B cell (primary cell): ENCODE data around the gene BARX1. TPM values are rescaled to one million over a fixed set of nuclear protein-coding genes. Genes with fewer than 3 reads are reported as not detected.
A peak's percentile ranks its signal among the peaks of the same experiment; 100 is the strongest.

Source experiments
- ATAC-seq: fragments of 200-7000 bp; cut with Tn5 transposase; one replicate; pipeline ENCODE4 v1.10.0; 2021; ENCODE audit warnings: low read depth, mild to moderate bottlenecking, moderate number of reproducible peaks, moderate library complexity
- CTCF ChIA-PET: fragments of 350-600 bp; sonication (Branson Sonifier 250); formaldehyde crosslinking; loops from one replicate; lab custom pipeline; 2021; ENCODE audit warnings: antibody characterized with exemption, inconsistent platforms; lab: Charles Lee
- POLR2A ChIA-PET: fragments of 350-600 bp; sonication (Branson Sonifier 250); formaldehyde crosslinking; loops from one replicate; lab custom pipeline; 2021; ENCODE audit warnings: antibody characterized with exemption; lab: Charles Lee
- DNase-seq: peaks from one replicate; pipeline ENCODE4 v3.0.0; 2013
- H2AFZ ChIP-seq: 2 replicates; pipeline ENCODE4 v1.6.1; 2012; ENCODE audit warnings: mild to moderate bottlenecking, low read depth, low read length; ENCODE audit not compliant: insufficient read depth, poor library complexity, severe bottlenecking
- H3K27ac ChIP-seq, 2 donors: 1 replicate in 1 of 2; 2 replicates in 1 of 2; pipeline ENCODE4 v1.5.1; 2012 to 2013; ENCODE audit warnings: low read length in 2 of 2, mild to moderate bottlenecking in 2 of 2, moderate library complexity in 1 of 2
- H3K27me3 ChIP-seq, 4 experiments: fragments of 200-600 bp in 1 of 4; sonication (generic) in 1 of 4; replicated peaks in 1 of 4; 1 replicate in 2 of 4; 2 replicates in 2 of 4; pipeline versions ENCODE4 v1.6.1 to v1.7.0; 2013 to 2016; ENCODE audit warnings: low read length in 3 of 4, mild to moderate bottlenecking in 2 of 4, mixed read lengths in 1 of 4, moderate library complexity in 1 of 4; ENCODE audit not compliant: insufficient read depth in 4 of 4, control insufficient read depth in 3 of 4; ENCODE audit errors: control extremely low read depth in 1 of 4
- H3K36me3 ChIP-seq, 2 experiments: replicated peaks in 1 of 2; 1 replicate in 1 of 2; 2 replicates in 1 of 2; pipeline versions ENCODE4 v1.6.1 to v1.7.1; 2013; ENCODE audit warnings: low read length in 1 of 2; ENCODE audit not compliant: insufficient read depth in 2 of 2, control insufficient read depth in 1 of 2; ENCODE audit errors: control extremely low read depth in 1 of 2, extremely low read depth in 1 of 2
- H3K4me1 ChIP-seq, 2 donors: fragments of 200-600 bp in 1 of 2; sonication (generic) in 1 of 2; 1 replicate in 1 of 2; 2 replicates in 1 of 2; pipeline versions ENCODE4 v1.5.1 to v1.6.1; 2013 to 2017; ENCODE audit warnings: low read length in 2 of 2; ENCODE audit not compliant: control insufficient read depth in 2 of 2, insufficient read depth in 2 of 2
- H3K4me2 ChIP-seq: replicated peaks from 2 replicates; pipeline ENCODE3; 2012; ENCODE audit warnings: mild to moderate bottlenecking, low read depth, low read length; ENCODE audit not compliant: poor library complexity, severe bottlenecking
- H3K4me3 ChIP-seq, 5 experiments: fragments of 200-600 bp in 1 of 5; sonication (generic) in 1 of 5; 1 replicate in 3 of 5; 2 replicates in 2 of 5; pipeline versions ENCODE4 v1.5.1 to v1.7.0; 2011 to 2016; ENCODE audit warnings: low read length in 4 of 5, mild to moderate bottlenecking in 4 of 5, low read depth in 2 of 5, control low read depth in 1 of 5, moderate library complexity in 1 of 5; ENCODE audit not compliant: insufficient read depth in 1 of 5; ENCODE audit errors: control extremely low read depth in 1 of 5, extremely low read depth in 1 of 5
- H3K79me2 ChIP-seq: fragments of 200-600 bp; sonication (generic); one replicate; pipeline ENCODE4 v1.6.0; 2016; ENCODE audit warnings: low read length; ENCODE audit not compliant: control insufficient read depth, insufficient read depth
- H3K9ac ChIP-seq: fragments of 200-600 bp; sonication (generic); 2 replicates; pipeline ENCODE4 v1.6.1; 2017; ENCODE audit warnings: mild to moderate bottlenecking, low read length, moderate library complexity
- H3K9me3 ChIP-seq, 3 donors: one replicate each; pipeline versions ENCODE4 v1.6.1 to v1.7.1; 2013; ENCODE audit warnings: low read length in 2 of 3; ENCODE audit not compliant: control insufficient read depth in 2 of 3, insufficient read depth in 1 of 3; ENCODE audit errors: control extremely low read depth in 1 of 3
- H4K20me1 ChIP-seq: 2 replicates; pipeline ENCODE4 v1.6.0; 2012; ENCODE audit warnings: mild to moderate bottlenecking, low read length; ENCODE audit not compliant: insufficient read depth, control insufficient read depth, poor library complexity, severe bottlenecking
- H3K27ac Mint-ChIP-seq: one replicate; pipeline ENCODE4 v1.8.0; 2021; ENCODE audit warnings: mixed read lengths
- H3K27me3 Mint-ChIP-seq: one replicate; pipeline ENCODE4 v1.8.0; 2021; ENCODE audit warnings: mixed read lengths
- H3K4me1 Mint-ChIP-seq: one replicate; pipeline ENCODE4 v1.8.0; 2021; ENCODE audit warnings: mixed read lengths
- H3K4me3 Mint-ChIP-seq: one replicate; pipeline ENCODE4 v1.8.0; 2021; ENCODE audit warnings: mixed read lengths
- H3K9me3 Mint-ChIP-seq: one replicate; pipeline ENCODE4 v1.8.0; 2022; ENCODE audit warnings: mixed read lengths; ENCODE audit not compliant: insufficient read depth
- EZH2 ChIP-seq: IDR thresholded peaks from 2 replicates; pipeline ENCODE4 v1.6.1; 2012; ENCODE audit warnings: borderline replicate concordance, low read depth, mild to moderate bottlenecking, moderate library complexity, low read length; ENCODE audit not compliant: insufficient read depth, poor library complexity, severe bottlenecking
- WGBS: methylation state at CpG from one replicate; pipeline ENCODE4 v1.1.5; 2013; ENCODE audit warnings: missing lambda C conversion rate; ENCODE audit not compliant: insufficient coverage; 5-methylcytosine and 5-hydroxymethylcytosine counted together
- intact Hi-C: fragments of 100-400 bp; cut with micrococcal nuclease; formaldehyde crosslinking; loops from one replicate; pipeline ENCODE4 v1.10.0; 2022
- polyA plus RNA-seq: library from polyadenylated mRNA; depleted of rRNA; stranded (reverse); fragments of >200 nt; gene quantifications from 2 replicates; pipeline ENCODE4 v1.2.3, GENCODE V29; 2012
- total RNA-seq, 2 donors: library from RNA; stranded (reverse); fragments of 120-200 nt in 1 of 2; gene quantifications; 1 replicate in 1 of 2; 2 replicates in 1 of 2; pipeline versions ENCODE4 v1.2.3 to v1.2.4, GENCODE V29; 2013 to 2022
- TF ChIP-seq, protein P1 (sequence below): fragments of 200-600 bp; IDR thresholded peaks from one replicate; pipeline ENCODE4 v1.8.0; 2022; ENCODE audit warnings: antibody characterized with exemption, mild to moderate bottlenecking

BARX1 gene
- total and polyA plus RNA-seq, 2 donors (not counting 1 experiment from before 2014, with no cell fraction given) = not detected

- intact Hi-C loops = no loop called here
- Histone ChIP-seq H2AFZ (peak overlapping the region; percentile 52), H4K20me1 (no peaks in the 10 kb centered on the region), H3K36me3 (no peaks in the 10 kb centered on the region), H3K27ac (no peak overlapping the region), H3K79me2 (no peaks in the 10 kb centered on the region), H3K27me3 (peaks cover 0 to 94% (median 76%) of the 10 kb centered on the region in 4 experiments), H3K4me2 (peak overlapping the region; percentile 84), H3K9ac (peak overlapping the region; percentile 40), H3K4me3 (peak overlapping the region in 3 of 5 experiments; percentile 34 to 41 (median 36)), H3K9me3 (peaks cover 0 to 60% (median 3%) of the 10 kb centered on the region in 3 donors), H3K4me1 (peaks cover 82 to 88% of the 10 kb centered on the region in 2 donors)
- DNase-seq = no peak
- peak overlapping the region; percentile 92 for H3K4me3 Mint-ChIP-seq
- no peak overlapping the region for H3K27ac Mint-ChIP-seq
- ChIA-PET CTCF (no interaction called here), POLR2A (no interaction called here)
- H3K27me3 Mint-ChIP-seq = peaks cover 57% of the 10 kb centered on the region
- H3K4me1 Mint-ChIP-seq = peaks cover 59% of the 10 kb centered on the region
- no peak for ATAC-seq
- no peaks in the 10 kb centered on the region for H3K9me3 Mint-ChIP-seq
- TF ChIP-seq EZH2 = no peak
- TF ChIP-seq, protein P1, sequence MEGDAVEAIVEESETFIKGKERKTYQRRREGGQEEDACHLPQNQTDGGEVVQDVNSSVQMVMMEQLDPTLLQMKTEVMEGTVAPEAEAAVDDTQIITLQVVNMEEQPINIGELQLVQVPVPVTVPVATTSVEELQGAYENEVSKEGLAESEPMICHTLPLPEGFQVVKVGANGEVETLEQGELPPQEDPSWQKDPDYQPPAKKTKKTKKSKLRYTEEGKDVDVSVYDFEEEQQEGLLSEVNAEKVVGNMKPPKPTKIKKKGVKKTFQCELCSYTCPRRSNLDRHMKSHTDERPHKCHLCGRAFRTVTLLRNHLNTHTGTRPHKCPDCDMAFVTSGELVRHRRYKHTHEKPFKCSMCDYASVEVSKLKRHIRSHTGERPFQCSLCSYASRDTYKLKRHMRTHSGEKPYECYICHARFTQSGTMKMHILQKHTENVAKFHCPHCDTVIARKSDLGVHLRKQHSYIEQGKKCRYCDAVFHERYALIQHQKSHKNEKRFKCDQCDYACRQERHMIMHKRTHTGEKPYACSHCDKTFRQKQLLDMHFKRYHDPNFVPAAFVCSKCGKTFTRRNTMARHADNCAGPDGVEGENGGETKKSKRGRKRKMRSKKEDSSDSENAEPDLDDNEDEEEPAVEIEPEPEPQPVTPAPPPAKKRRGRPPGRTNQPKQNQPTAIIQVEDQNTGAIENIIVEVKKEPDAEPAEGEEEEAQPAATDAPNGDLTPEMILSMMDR = no peak
- whole genome bisulfite sequencing = 27% methylated on average over 8 of the region's 12 CpGs
Observed at GRCh38 chr9:93955981-93956784, 1.0 kb upstream of the BARX1 start.
